ENCODE data around the gene TMEM151B. TPM values are rescaled to one million over a fixed set of nuclear protein-coding genes. Genes with fewer than 3 reads are reported as not detected.

The TMEM151B gene
- total and polyA plus RNA-seq, 9 of the 15 experiments (the other 6 are each of a cell fraction or from before 2014, with no cell fraction given): not detected

GRCh38 chr6:44222486-44223318 lies 47.5 kb upstream of the TMEM151B start:
- 33% methylated on average over 26 of the region's 26 CpGs for WGBS (ENCODE audit: insufficient coverage, low coverage, missing lambda C conversion rate)
- no TSS peak for BruUV-seq (replicated peaks)
- Histone ChIP-seq H3K9me1 (ENCODE audit: control insufficient read depth, insufficient read depth, low read length) (peaks cover 6% of the 10 kb centered on the region), H3K27ac (ENCODE audit: extremely low read depth, low read depth, low read length) (peak overlapping the region; percentile 14; the same call in 2 of the 3 replicates), H3K4me3 (peak overlapping the region; percentile 54), H3K4me2 (ENCODE audit: insufficient read depth, low read length) (peak overlapping the region; percentile 86), H3K9me3 (replicated peaks; ENCODE audit: control insufficient read depth, insufficient read depth, low read depth, low read length) (no peaks in the 10 kb centered on the region), H3K4me1 (replicated peaks in 1 of 2; ENCODE audit: control insufficient read depth in 2 of 2, insufficient read depth in 2 of 2, low read length in 2 of 2) (peaks cover 78 to 89% of the 10 kb centered on the region in 2 experiments), H3K79me2 (ENCODE audit: control insufficient read depth, insufficient read depth, low read length) (peaks cover 47% of the 10 kb centered on the region), H3K27me3 (ENCODE audit: control insufficient read depth in 2 of 2, insufficient read depth in 2 of 2, low read length in 2 of 2) (no peaks in the 10 kb centered on the region), H3K9ac (ENCODE audit: insufficient read depth in 1 of 2, low read depth in 2 of 2, low read length in 2 of 2) (peak overlapping the region; percentile 50 to 89), H3K36me3 (ENCODE audit: control insufficient read depth, insufficient read depth, low read length) (peaks cover 9% of the 10 kb centered on the region), H2AFZ (ENCODE audit: low read depth, low read length) (peak overlapping the region; percentile 92), H4K20me1 (replicated peaks; ENCODE audit: control insufficient read depth, insufficient read depth, low read length) (peaks cover 3% of the 10 kb centered on the region; the same call in 1 of the 2 replicates)
- intact Hi-C loops (cut with micrococcal nuclease) (loop anchor here (10.0 kb wide), 1 partner anchor 588 kb away; the partner anchor contains the start of gene MAD2L1BP), in situ Hi-C loops (cut with MboI) (no loop called here)
- POLR2A ChIA-PET: interaction anchor here (1.1 to 6.8 kb wide), 4 partner anchors 13 to 61 kb away, joined by 3 to 104 read pairs (median 33); partner anchors contain the start of gene HSP90AB1
- ATAC-seq (no peak), FAIRE-seq (no peak), DNase-seq (ENCODE audit: extremely low read depth in 1 of 4, low spot score in 3 of 4) (no peak)
- CTCF ChIA-PET (ENCODE audit: low intra/inter-chr PET ratio): interaction anchor here (1.9 kb wide), 1 partner anchor 50 kb away, joined by 5 read pairs; no protein-coding TSS in a partner anchor
- TF ChIP-seq MLLT1 (IDR thresholded peaks at IDR 0.05) (peak in 1 of 2 experiments; percentile 58; a peak in 2 of 4 replicates), ZNF316 (IDR thresholded peaks at IDR 0.05) (no peak), THAP12 (CRISPR knock-in tag; IDR thresholded peaks at IDR 0.05) (no peak), THRAP3 (IDR thresholded peaks at IDR 0.05; ENCODE audit: borderline replicate concordance) (no peak), ZC3H11A (IDR thresholded peaks at IDR 0.05; ENCODE audit: low read depth, low read length) (no peak), ZNF175 (CRISPR knock-in tag; IDR thresholded peaks at IDR 0.05; ENCODE audit: low read depth) (no peak), ZNF586 (CRISPR knock-in tag; conservative IDR thresholded peaks at IDR 0.05) (no peak), DPF2 (IDR thresholded peaks at IDR 0.05) (0 out of 2 replicates have a peak, but pooled peaks have one; percentile 38), HDAC2 (IDR thresholded peaks at IDR 0.05) (peak; percentile 41; the same call in 1 of the 2 replicates), ZNF224 (CRISPR knock-in tag; IDR thresholded peaks at IDR 0.05) (no peak), EGR1 (conservative IDR thresholded peaks at IDR 0.05) (0 out of 2 replicates have a peak, but pooled peaks have one; percentile 16), NRF1 (conservative IDR thresholded peaks at IDR 0.05 in 1 of 2, IDR thresholded peaks at IDR 0.05 in 1 of 2) (peak; percentile 73 to 77), CTBP1 (IDR thresholded peaks at IDR 0.05; ENCODE audit: borderline replicate concordance) (no peak), MEF2D (tag; conservative IDR thresholded peaks at IDR 0.05; ENCODE audit: low read depth) (0 out of 2 replicates have a peak, but pooled peaks have one; percentile 22), LARP7 (IDR thresholded peaks at IDR 0.05) (0 out of 2 replicates have a peak, but pooled peaks have one; percentile 39), ELK3 (CRISPR knock-in tag; IDR thresholded peaks at IDR 0.05) (no peak), PRPF4 (IDR thresholded peaks at IDR 0.05; ENCODE audit: insufficient read depth, low read depth, low read length, poor library complexity, severe bottlenecking) (no peak), BCOR (IDR thresholded peaks at IDR 0.05) (no peak)

All from K562 (cell line).